GM23248 (cell line): ENCODE results near the gene SPATA31E1. TPM values are rescaled to one million over a fixed set of nuclear protein-coding genes. Genes with fewer than 3 reads are reported as not detected.
"Not testable (repeated sequence)": the region's sequence is repeated elsewhere in the genome, so short reads cannot be mapped to it uniquely, and the experiment has no call there.

ENCODE experiments used
- DNase-seq: peaks from one replicate; pipeline ENCODE4 v3.0.0-alpha.2; 2015
- H2AFZ ChIP-seq: fragments of 200-600 bp; sonication (generic); 2 replicates; pipeline ENCODE4 v1.6.1; 2016; ENCODE audit warnings: antibody characterized with exemption
- H3F3A ChIP-seq: fragments of 200-600 bp; sonication (generic); 2 replicates; pipeline ENCODE4 v1.6.1; 2016; ENCODE audit warnings: mild to moderate bottlenecking, antibody characterized with exemption, mixed run types; ENCODE audit not compliant: insufficient read depth
- H3K27ac ChIP-seq: fragments of 200-600 bp; sonication (generic); 2 replicates; pipeline ENCODE4 v1.5.1; 2016; ENCODE audit warnings: mild to moderate bottlenecking
- H3K27me3 ChIP-seq: fragments of 200-600 bp; sonication (generic); replicated peaks from 2 replicates; pipeline ENCODE4 v1.6.1; 2016; ENCODE audit warnings: mild to moderate bottlenecking; ENCODE audit not compliant: insufficient read depth
- H3K36me3 ChIP-seq: fragments of 200-600 bp; sonication (generic); 2 replicates; pipeline ENCODE4 v1.6.1; 2016; ENCODE audit warnings: low read depth, mild to moderate bottlenecking
- H3K4me1 ChIP-seq: fragments of 200-600 bp; sonication (generic); 2 replicates; pipeline ENCODE4 v1.6.1; 2016; ENCODE audit warnings: mild to moderate bottlenecking; ENCODE audit not compliant: insufficient read depth
- H3K4me2 ChIP-seq: fragments of 200-600 bp; sonication (generic); one replicate; pipeline ENCODE4 v1.6.1; 2016; ENCODE audit warnings: mild to moderate bottlenecking; ENCODE audit not compliant: unreplicated experiment
- H3K4me3 ChIP-seq: fragments of 200-600 bp; sonication (generic); 2 replicates; pipeline ENCODE4 v1.5.1; 2016; ENCODE audit warnings: mild to moderate bottlenecking
- H3K79me2 ChIP-seq: fragments of 200-600 bp; sonication (generic); 2 replicates; pipeline ENCODE4 v1.6.1; 2016; ENCODE audit warnings: mild to moderate bottlenecking; ENCODE audit not compliant: insufficient read depth
- H3K9ac ChIP-seq: fragments of 200-600 bp; sonication (generic); 2 replicates; pipeline ENCODE4 v1.6.1; 2016; ENCODE audit warnings: mild to moderate bottlenecking
- H3K9me2 ChIP-seq: fragments of 200-600 bp; sonication (generic); 2 replicates; pipeline ENCODE4 v1.6.1; 2016; ENCODE audit warnings: mixed run types, mild to moderate bottlenecking, moderate library complexity; ENCODE audit not compliant: insufficient read depth
- H3K9me3 ChIP-seq: fragments of 200-600 bp; sonication (generic); one replicate; pipeline ENCODE4 v1.6.1; 2017; ENCODE audit warnings: low read depth
- H4K20me1 ChIP-seq: fragments of 200-600 bp; sonication (generic); 2 replicates; pipeline ENCODE4 v1.6.0; 2016; ENCODE audit not compliant: insufficient read depth
- EZH2 ChIP-seq: fragments of 200-600 bp; sonication (generic); IDR thresholded peaks from 2 replicates; pipeline ENCODE4 v1.6.1; 2018; ENCODE audit warnings: antibody characterized with exemption, mild to moderate bottlenecking; ENCODE audit not compliant: insufficient read depth, poor library complexity, severe bottlenecking
- EZH2phosphoT487 ChIP-seq: fragments of 200-600 bp; sonication (generic); IDR thresholded peaks from 2 replicates; pipeline ENCODE4 v1.6.1; 2018; ENCODE audit warnings: antibody characterized with exemption, moderate library complexity, mild to moderate bottlenecking, low read depth; ENCODE audit not compliant: insufficient read depth
- WGBS, 2 experiments: methylation state at CpG; one replicate each; pipeline ENCODE4 v1.1.6; 2015 to 2017; ENCODE audit warnings: low lambda C conversion rate in 2 of 2, low coverage in 1 of 2; ENCODE audit errors: missing lambda C conversion rate in 2 of 2; 5-methylcytosine and 5-hydroxymethylcytosine counted together
- in situ Hi-C: fragments of 300-500 bp; cut with MboI; formaldehyde crosslinking; loops from 2 replicates; pipeline ENCODE4 v1.15.0; 2020
- polyA plus RNA-seq: library from polyadenylated mRNA; unstranded; fragments of >200 nt; fragmentation: Nextera tagmentation; extraction: Ambion mirVana; gene quantifications from 2 replicates; pipeline ENCODE4 v1.2.1, GENCODE V29; 2016
- total RNA-seq: library from RNA; depleted of rRNA; stranded (reverse); fragments of >200 nt; shearing (Covaris generic); gene quantifications from 2 replicates; pipeline ENCODE4 v1.2.3, GENCODE V29; 2014

Gene SPATA31E1
- total and polyA plus RNA-seq, 2 experiments from 2014 or later: not detected

DNA sequence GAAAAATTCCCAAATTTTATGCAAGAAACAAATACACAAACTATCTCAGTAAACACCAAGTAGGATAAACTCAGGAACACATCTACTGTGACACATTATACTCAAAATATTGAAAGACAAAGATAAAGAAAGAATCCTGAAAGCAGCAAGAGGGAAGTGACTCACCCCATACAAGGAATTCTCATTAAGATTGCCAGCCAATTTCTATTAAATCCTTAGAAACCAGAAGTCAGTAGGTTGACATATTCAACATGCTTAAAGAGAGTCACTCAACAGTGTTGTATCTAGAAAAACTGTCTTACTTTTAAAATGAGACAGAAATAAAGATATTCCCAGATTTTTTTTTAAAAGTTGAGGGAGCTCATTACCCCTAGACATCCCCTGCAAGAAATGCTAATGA is 15.5 kb downstream of the SPATA31E1 start:
- Histone ChIP-seq H2AFZ (no peak overlapping the region), H4K20me1 (no peaks in the 10 kb centered on the region), H3K27me3 (no peaks in the 10 kb centered on the region), H3K27ac (no peak overlapping the region), H3K79me2 (no peaks in the 10 kb centered on the region), H3K4me3 (no peak overlapping the region), H3K9me3 (no peaks in the 10 kb centered on the region), H3K36me3 (no peaks in the 10 kb centered on the region), H3K9ac (no peak overlapping the region), H3K4me1 (peaks cover 7% of the 10 kb centered on the region; the same call in 1 of the 2 replicates), H3K4me2 (no peak overlapping the region), H3K9me2 (no peaks in the 10 kb centered on the region), H3F3A (0 out of 2 replicates have a peak, but pooled peaks cover 3% of the 10 kb centered on the region)
- DNase-seq: peak; percentile 50
- TF ChIP-seq EZH2phosphoT487 (no peak), EZH2 (no peak)
- in situ Hi-C loops: no loop called here

- H3K27me3 ChIP-seq, H2AFZ ChIP-seq, H3F3A ChIP-seq, DNase-seq, H3K9ac ChIP-seq, H3K4me2 ChIP-seq, H3K9me3 ChIP-seq, H3K4me1 ChIP-seq, H3K27ac ChIP-seq, H3K36me3 ChIP-seq, H3K9me2 ChIP-seq, H3K4me3 ChIP-seq, in situ Hi-C loops, H4K20me1 ChIP-seq, H3K79me2 ChIP-seq: not testable (repeated sequence)
- 77 to 86% methylated on average over 11 of the region's 11 CpGs for WGBS, 2 experiments
These were observed 19.7 kb downstream of the SPATA31E1 start for GRCh38 chr9:87902371-87902770.

GRCh38 chr9:87909310-87910041 is 26.8 kb downstream of the SPATA31E1 start:
- no peak overlapping the region for H3K4me3 ChIP-seq

DNA sequence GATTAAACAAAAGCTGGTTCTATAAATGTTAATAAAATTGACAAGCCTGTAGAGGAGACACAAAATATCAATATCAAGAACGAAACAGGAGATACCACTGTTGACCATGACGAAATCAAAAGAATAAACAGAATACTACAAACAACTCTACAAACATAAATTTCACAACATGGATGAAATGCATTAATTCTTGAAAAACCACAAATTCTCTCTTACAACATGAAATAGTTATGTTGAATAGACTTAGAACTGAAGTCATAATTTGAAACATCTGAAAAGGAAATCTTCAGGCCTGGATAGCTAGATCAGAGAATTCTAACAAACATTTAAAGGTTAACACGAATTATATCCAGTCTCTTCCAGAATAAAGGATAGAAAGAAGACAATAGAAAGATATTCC is 28.1 kb downstream of the SPATA31E1 start:
- H3F3A ChIP-seq: peaks cover 14% of the 10 kb centered on the region
- WGBS, 2 experiments: 7 to 8% methylated on average over 3 of the region's 3 CpGs
- no peaks in the 10 kb centered on the region for H3K9me2 ChIP-seq
- TF ChIP-seq EZH2phosphoT487 (no peak), EZH2 (no peak)
- no peak overlapping the region for H3K27ac ChIP-seq
- H4K20me1 ChIP-seq: no peaks in the 10 kb centered on the region
- no peak overlapping the region for H3K9ac ChIP-seq
- H3K4me2 ChIP-seq: peak overlapping the region; percentile 5
- H3K36me3 ChIP-seq: no peaks in the 10 kb centered on the region
- H3K4me3 ChIP-seq: no peak overlapping the region
- peaks cover 15% of the 10 kb centered on the region for H3K4me1 ChIP-seq
- in situ Hi-C loops: no loop called here
- H3K9me3 ChIP-seq: no peaks in the 10 kb centered on the region
- peak; percentile 65 for DNase-seq
- no peaks in the 10 kb centered on the region for H3K27me3 ChIP-seq
- no peak overlapping the region for H2AFZ ChIP-seq
- no peaks in the 10 kb centered on the region for H3K79me2 ChIP-seq

More at GRCh38 chr9:87909310-87910041, 26.8 kb downstream of the SPATA31E1 start:
- Histone ChIP-seq H3K27ac (no peak overlapping the region), H3K79me2 (no peaks in the 10 kb centered on the region), H3K9ac (no peak overlapping the region), H3K36me3 (no peaks in the 10 kb centered on the region), H3F3A (peaks cover 14% of the 10 kb centered on the region), H3K27me3 (no peaks in the 10 kb centered on the region), H3K9me2 (no peaks in the 10 kb centered on the region), H3K4me1 (peaks cover 15% of the 10 kb centered on the region), H3K4me2 (no peak overlapping the region), H4K20me1 (no peaks in the 10 kb centered on the region), H2AFZ (no peak overlapping the region), H3K9me3 (no peaks in the 10 kb centered on the region)
- no peak for TF ChIP-seq EZH2
- TF ChIP-seq EZH2phosphoT487: no peak
- DNase-seq: no peak
- WGBS, 2 experiments: 90 to 92% methylated on average over 19 to 20 of the region's 20 CpGs
- in situ Hi-C loops: no loop called here

DNA sequence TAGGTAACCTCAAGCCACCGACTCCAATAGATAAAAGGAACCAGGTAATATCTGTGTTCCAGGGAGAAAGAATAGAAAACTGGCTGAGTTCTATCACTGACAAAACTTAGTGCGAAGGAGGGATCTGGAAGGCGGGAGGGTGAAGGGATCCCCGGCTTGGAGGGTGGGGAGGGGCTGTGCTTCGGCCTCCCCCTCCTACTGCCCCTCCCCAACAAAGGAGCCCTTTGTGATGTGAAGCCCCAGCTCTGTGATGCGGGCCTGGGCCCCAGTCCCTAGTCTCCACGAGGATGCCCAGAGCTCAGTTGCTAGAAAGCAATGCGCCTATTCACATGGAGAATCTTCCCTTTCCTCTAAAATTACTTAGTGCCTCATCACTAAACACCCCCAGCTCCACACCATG is 35.0 kb downstream of the SPATA31E1 start, which contains the start of gene SPATA31C1:
Gene SPATA31C1, plus strand, starts transcription at position 301 of the 400 bp plus-strand sequence.
- in situ Hi-C loops, H4K20me1 ChIP-seq, H3K27me3 ChIP-seq, DNase-seq, H3K9ac ChIP-seq, H3K4me3 ChIP-seq, H3F3A ChIP-seq, H2AFZ ChIP-seq, H3K36me3 ChIP-seq, H3K4me2 ChIP-seq, H3K9me2 ChIP-seq, H3K4me1 ChIP-seq, H3K9me3 ChIP-seq, H3K27ac ChIP-seq, H3K79me2 ChIP-seq: not testable (repeated sequence)
- WGBS, 2 experiments: no CpG with 5 or more reads among the region's 8 CpGs

DNA sequence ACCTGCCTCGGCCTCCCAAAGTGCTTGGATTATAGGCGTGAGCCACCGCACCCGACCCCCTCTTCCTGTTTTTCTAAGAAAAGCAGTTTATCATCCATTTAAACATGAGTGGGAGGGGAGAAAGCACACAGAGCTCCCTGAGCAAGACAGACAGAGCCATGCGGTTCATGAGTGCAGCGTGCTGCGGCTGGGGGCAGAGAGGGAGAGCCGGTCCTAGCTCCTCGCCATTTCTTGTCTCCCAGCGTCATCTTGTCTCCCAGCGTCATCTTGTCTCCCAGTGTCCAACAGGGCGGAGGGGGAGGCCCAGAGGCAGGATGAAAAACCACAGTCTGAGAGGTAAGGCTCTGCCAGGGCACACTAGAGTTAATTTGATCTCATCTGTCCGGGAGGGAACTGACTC is 36.3 kb downstream of the SPATA31E1 start:
- H3K27ac ChIP-seq, H3K4me2 ChIP-seq, in situ Hi-C loops, H3F3A ChIP-seq, H3K9me2 ChIP-seq, H3K27me3 ChIP-seq, H2AFZ ChIP-seq, H3K9ac ChIP-seq, H4K20me1 ChIP-seq, H3K79me2 ChIP-seq, H3K4me1 ChIP-seq, H3K4me3 ChIP-seq, H3K9me3 ChIP-seq, DNase-seq, H3K36me3 ChIP-seq: not testable (repeated sequence)
- WGBS, 2 experiments: 85 to 86% methylated on average over 12 to 13 of the region's 13 CpGs

DNA sequence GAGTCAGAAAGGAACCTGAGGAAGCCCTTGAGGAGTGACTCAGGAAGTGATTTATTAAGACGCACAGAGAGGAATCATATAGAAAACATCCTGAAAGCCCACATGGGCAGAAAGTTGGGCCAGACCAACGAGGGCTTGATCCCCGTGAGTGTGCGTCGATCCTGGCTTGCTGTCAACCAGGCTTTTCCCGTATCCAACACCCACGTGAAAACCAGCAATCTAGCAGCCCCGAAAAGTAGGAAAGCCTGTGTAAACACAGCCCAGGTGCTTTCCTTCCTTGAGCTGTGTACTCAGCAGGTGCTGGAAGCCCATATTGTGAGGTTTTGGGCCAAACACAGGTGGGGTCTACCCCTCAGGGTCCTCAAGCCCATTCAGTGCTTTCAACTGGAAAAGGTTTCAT is 38.9 kb downstream of the SPATA31E1 start:
- H3K36me3 ChIP-seq, H4K20me1 ChIP-seq, H3K4me3 ChIP-seq, H3K27me3 ChIP-seq, H3K79me2 ChIP-seq, H3K9me2 ChIP-seq, DNase-seq, H3K27ac ChIP-seq, H3K9ac ChIP-seq, in situ Hi-C loops, H3K4me1 ChIP-seq, H3K4me2 ChIP-seq, H2AFZ ChIP-seq, H3K9me3 ChIP-seq, H3F3A ChIP-seq: not testable (repeated sequence)
- WGBS, 2 experiments: 70 to 77% methylated on average over 8 of the region's 8 CpGs
